Embryonic facial prominence (tissue), 1 donor: ENCODE data around the gene KCMF1.
"Not testable (repeated sequence)": the region's sequence is repeated elsewhere in the genome, so short reads cannot be mapped to it uniquely, and the experiment has no call there.

ENCODE experiments used
- DNase-seq: peaks from one replicate; pipeline ENCODE4 v3.0.0-alpha.2; 2016; ENCODE audit errors: extremely low spot score

Gene KCMF1

DNA sequence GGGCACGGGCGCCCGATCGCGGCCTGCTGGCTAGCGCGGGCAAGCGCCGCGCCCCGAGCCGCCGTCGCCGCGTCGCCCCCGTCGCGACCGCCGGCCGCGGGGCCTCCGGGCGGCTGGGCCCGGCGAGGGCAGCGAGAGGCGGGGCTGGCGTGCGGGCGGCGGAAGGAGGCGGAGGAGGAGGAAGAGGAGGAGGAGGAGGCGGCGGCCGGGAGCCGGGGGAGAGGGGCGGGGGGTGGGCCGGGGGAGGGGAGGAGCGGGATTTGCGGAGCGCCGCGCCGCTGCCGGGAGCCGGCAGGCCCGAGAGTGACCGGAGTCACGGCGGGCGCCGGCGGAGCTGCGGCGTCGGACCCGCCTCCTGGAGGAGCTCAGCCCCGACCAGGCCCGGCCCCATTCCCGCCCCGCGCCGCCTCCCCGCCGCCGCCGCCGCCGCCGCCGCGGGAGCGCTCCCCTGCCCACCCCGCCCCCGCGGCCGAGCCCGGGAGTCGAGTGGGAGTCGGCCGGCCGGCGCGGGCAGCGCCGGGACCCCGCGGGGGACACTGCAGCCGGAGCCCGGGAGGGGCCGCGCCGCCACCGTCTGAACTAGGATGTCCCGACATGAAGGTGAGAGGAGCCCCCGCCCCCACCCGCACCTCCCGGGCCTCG lies at the start of gene KCMF1:
KCMF1 (plus strand) TSS at position 294 of the 642 bp plus-strand sequence; CDS start at position 585, 291 bp downstream.
- DNase-seq: peak; percentile 77

DNA sequence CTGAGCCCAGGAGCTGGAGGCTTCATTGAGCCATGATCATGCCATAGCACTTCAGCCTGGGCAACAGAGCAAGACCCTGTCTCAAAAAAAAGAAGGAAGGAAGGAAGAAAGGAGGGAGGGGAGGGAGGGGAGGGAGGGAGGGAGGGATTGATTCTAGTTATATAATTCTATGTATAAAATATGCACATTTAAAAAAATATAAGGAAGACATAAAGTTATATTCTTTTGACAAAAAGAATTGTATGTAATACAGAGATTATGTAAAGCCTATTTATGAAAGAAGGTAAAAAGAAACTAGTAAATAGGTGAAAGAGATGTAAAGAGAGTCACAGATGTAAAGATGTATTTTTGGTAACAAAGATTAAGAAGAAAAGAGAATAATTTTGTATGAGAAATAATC lies 48.0 kb upstream of the KCMF1 start:
- no peak for DNase-seq

- no peak for DNase-seq
Observed at GRCh38 chr2:84924173-84925106, 46.5 kb upstream of the KCMF1 start.

DNA sequence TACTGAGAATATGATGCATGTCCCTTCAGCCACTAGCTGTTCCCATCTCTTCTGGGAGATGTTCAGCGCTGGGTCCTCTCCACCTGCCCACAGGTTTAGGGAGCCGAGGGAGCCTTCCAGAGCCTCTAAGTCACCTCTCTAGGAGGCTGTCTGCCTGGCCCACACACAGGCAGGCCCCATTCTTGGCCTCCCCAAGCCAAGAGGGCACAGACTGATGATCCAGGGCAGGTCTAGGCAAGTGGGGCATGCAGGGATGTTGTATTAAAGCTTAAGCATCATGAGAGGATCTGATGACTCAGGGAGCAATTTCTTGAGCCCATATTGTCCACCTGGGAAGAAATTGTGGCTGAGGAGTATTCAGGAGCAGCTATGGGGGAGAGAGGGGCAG lies 45.6 kb upstream of the KCMF1 start:
- no peak for DNase-seq

DNA sequence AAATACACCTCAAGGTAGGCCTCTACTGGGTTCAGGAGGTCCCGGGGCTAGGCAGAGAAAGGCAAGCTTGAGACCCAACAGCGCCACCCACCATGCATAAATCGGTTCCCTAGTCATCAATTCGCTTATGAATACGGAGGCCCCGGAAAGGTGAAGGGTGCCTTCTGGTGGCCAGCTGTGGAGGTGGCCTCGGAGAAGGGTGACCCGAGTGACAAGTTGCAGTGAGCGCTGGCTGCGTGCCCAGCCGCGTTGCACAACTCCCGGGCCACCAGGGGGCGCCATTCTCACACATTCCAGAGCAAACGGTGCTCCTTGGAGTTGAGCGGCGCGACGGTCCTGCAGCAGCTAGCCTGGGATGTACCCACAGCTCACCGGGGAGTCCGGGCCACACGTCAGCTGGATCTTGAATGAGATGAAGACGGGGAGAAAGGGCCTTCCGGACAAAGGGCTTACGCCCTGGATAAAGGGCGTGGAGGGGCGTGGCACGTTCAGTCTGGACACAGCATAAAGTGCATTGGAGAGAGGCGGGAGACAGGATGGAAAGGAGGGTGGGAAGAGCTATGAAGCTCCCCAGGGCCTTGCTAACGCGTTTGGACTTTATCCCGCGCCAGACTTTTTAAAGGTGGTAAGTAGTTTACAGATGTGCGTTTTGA lies 45.1 kb upstream of the KCMF1 start:
- DNase-seq: peak; percentile 70

DNA sequence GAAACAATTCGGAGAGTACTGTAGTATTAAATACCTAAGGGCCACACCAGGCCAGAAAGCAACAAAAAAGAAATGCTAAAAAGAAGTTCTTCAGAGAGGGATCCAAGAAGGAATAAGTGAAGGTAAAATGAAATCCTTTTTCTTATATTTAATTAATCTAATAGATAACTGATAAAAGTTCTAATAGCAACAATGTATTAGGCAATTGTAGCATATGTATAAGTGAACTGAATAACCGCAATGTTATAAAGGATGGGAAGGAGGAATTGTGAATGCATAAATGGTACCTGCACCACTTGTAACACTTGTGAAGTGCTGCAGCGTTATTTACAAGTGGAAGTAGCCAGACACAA lies 43.7 kb upstream of the KCMF1 start:
- DNase-seq: no peak

DNA sequence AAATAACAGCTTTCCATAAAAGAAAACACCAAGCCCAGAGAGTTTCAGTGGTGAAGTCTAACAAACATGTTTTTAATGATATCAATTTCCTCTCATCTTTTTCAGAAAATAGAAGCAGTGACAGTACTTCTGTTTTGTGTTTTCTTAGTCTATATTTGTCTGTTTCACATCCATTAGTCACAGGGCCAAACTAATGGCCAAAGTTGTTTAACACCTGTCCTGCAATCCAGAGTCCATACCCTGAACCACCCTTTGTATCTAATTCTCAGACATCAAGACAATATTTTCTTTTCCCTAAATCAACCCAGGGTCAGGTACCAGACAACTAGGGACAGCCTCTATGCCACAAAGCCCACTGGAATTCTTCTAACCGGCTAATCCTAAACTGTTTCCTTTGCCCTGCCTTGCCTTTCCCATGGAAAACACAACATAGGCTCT lies 39.6 kb upstream of the KCMF1 start:
- no peak for DNase-seq

- no peak for DNase-seq
Observed at GRCh38 chr2:84938194-84938879, 32.6 kb upstream of the KCMF1 start.

GRCh38 chr2:84939426-84940087 lies 31.4 kb upstream of the KCMF1 start:
- no peak for DNase-seq

GRCh38 chr2:84940088-84940470 lies 30.9 kb upstream of the KCMF1 start:
- DNase-seq: no peak

DNA sequence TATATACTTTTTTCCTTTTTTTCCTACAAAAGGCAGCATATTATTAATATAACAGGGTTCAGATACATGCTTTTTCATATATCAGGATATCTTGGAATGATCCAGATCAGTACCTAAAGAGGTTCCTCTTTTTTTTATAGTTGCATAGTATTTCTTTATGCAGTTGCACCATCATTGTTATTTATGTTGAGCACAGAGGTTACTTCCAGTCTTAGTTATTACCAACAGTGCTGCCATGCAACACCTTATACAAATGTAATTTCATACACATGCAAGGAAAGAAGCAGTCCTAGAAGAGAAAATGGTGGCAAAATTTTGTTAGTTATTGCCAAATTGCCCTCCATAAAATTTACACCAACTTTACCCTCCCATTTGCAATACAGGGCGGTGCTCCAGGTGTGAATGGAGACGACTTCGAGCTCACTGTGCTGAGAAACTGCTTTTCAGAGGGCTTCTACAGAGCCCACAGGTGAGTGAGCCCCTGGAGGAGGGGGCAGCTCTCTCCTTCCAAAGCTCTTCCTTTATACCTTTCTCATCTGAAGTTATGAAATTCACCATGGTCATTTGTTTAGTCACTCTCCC lies 30.0 kb upstream of the KCMF1 start:
- no peak for DNase-seq

DNA sequence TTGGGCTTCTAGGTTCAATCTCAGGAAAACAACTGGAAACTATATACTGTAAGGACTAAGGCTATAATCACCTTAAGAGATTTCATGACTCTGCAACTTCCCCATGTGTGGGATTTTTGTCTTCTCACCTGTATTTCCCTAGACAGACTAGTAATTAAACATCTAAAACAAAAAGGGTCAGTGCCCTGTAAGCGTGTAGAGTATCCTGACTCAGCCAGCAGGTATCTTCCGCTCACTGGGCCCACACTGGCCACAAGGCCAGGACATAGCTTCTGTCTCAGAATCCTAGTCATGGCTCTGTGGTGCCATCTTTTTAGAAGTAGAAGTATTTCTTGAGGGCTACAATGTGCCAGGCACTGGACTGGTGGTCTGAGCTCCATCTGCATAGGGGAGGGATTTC lies 28.8 kb upstream of the KCMF1 start:
- no peak for DNase-seq

- DNase-seq: no peak
Observed at GRCh38 chr2:84942964-84943421, 28.0 kb upstream of the KCMF1 start.

GRCh38 chr2:84944295-84944909 lies 26.6 kb upstream of the KCMF1 start:
- no peak for DNase-seq

DNA sequence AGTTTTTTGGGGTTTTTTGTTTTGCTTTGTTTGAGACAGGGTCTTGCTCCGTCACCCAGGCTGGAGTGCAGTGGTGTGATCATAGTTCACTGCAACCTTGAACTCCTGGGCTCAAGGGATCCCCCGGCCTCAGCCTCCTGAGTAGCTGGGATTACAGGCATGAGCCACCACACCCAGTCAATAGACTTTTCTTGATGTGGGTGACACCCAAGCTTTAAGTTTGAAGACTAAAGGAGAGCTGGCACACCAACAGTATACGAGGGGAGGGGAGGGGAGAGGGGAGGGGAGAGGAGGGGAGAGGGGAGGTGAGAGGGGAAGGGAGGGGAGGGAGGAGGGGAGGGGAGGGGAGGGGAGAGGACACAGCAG lies 25.1 kb upstream of the KCMF1 start:
- DNase-seq: not testable (repeated sequence)

DNA sequence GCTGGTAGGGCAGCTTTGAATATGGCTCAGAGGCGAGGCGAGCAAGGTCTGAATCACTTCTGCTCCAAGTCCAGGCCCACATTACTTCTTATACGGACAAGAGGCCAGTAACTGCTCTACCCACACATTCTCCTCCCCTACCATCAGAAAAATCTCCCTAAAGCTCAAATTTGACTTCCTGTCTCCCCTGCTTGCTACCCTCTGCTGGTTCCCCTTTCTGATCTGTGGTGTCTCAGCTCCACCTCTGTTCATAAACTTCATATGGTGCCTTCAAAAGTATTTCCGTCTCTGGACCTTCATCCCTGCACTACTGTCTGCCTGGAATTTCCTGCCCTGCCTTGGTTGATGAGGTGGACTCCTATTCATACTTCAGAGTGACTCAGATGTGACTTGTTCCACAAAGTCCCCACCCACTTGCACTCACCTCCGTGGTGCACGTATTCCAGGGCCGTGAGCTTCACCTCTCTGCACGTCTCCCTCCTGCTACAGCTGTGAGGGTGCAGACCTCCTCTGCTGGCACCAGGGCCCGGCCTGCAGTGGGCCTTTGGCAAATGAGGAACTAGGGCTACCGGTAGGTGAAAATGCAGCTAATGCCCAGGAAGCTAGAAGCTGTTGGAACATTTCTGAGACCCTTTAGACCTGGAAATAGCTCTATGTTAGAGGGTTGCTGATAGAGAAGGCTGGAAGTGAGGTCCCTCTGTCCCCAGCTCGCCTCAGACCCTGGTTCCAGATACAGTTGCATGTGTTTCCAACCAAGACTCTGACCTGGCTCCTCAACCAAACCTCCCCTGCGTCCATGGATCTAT lies 24.6 kb upstream of the KCMF1 start:
- no peak for DNase-seq

DNA sequence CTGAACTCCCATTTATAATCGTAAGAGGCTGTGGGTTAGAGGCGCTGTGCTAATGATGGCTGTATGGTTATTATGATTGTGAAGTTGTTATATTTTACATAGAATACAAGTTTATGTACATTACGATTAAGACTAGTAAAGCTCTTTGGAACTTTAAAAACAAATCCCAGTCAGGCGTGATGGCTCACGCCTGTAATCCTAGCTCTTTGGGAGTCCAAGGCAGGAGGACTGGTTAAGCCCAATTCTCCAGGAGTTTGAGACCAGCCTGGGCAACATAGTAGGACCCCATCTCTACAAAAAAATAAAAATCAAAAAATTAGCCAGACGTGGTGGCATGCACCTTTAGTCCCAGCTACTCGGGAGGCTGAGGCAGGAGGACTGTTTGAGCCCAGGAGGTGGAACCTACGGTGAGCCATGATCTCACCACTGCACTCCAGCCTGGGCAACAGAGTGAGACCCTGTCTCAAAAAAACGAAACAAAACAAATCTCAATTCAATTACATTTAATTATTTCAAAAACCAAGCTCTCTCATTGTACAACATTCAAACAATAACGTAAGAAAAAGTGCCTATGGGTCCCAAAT lies 23.9 kb upstream of the KCMF1 start:
- DNase-seq: no peak

- no peak for DNase-seq
Observed at GRCh38 chr2:84953535-84953934, 17.4 kb upstream of the KCMF1 start.

- no peak for DNase-seq
Observed at GRCh38 chr2:84954329-84954728, 16.6 kb upstream of the KCMF1 start.
